Colonic mucosa (tissue), 4 donors: ENCODE data around the gene PDE4D. TPM values are rescaled to one million over a fixed set of nuclear protein-coding genes. Genes with fewer than 3 reads are reported as not detected.
"Not testable (repeated sequence)": the region's sequence is repeated elsewhere in the genome, so short reads cannot be mapped to it uniquely, and the experiment has no call there.

Experiments used
- DNase-seq: peaks from one replicate; pipeline ENCODE4 v3.0.0-alpha.2; 2020
- H3K27ac ChIP-seq: fragments of 200-600 bp; one replicate; pipeline ENCODE4 v1.8.0; 2021
- H3K27me3 ChIP-seq: fragments of 200-600 bp; one replicate; pipeline ENCODE4 v1.8.0; 2021
- H3K36me3 ChIP-seq: fragments of 200-600 bp; one replicate; pipeline ENCODE4 v1.8.0; 2021
- H3K4me1 ChIP-seq: fragments of 200-600 bp; one replicate; pipeline ENCODE4 v1.8.0; 2021; ENCODE audit warnings: mild to moderate bottlenecking
- H3K4me3 ChIP-seq: fragments of 200-600 bp; one replicate; pipeline ENCODE4 v1.8.0; 2021
- H3K9ac ChIP-seq, 2 donors: one replicate each; pipeline ENCODE4 v1.7.0; 2013; ENCODE audit warnings: control low read depth in 2 of 2, low read depth in 2 of 2, low read length in 2 of 2
- H3K9me3 ChIP-seq: fragments of 200-600 bp; one replicate; pipeline ENCODE4 v1.8.0; 2021
- CTCF ChIP-seq: fragments of 200-600 bp; IDR thresholded peaks from one replicate; pipeline ENCODE4 v1.8.0; 2022; ENCODE audit warnings: antibody characterized with exemption, mild to moderate bottlenecking
- intact Hi-C: fragments of 100-400 bp; cut with DNase I; formaldehyde crosslinking; loops from one replicate; pipeline ENCODE4 v1.14.1; 2022
- total RNA-seq, 2 donors: library from RNA; stranded (reverse); fragmentation: NEBNext Ultra II Directional in 1 of 2; extraction: Animal tissue kit (Norgen Biotek cat#: 25700) in 1 of 2; gene quantifications; one replicate each; pipeline ENCODE4 v1.2.1, GENCODE V29; 2021
- donor health status: healthy.
- donor health status: DM: no; HTN: no; CAD: no.
- donor health status: DM: no; HTN: no; CAD: no.

PDE4D gene
- total RNA-seq, 2 donors from 2014 or later = 23.1 to 53.7 TPM

GRCh38 chr5:59579824-59580167, 313.7 kb downstream of the PDE4D start:
- H3K4me3 ChIP-seq = no peak overlapping the region
- no peak overlapping the region for H3K9ac ChIP-seq
- H3K9me3 ChIP-seq = no peaks in the 10 kb centered on the region
- DNase-seq = no peak
- H3K27me3 ChIP-seq = no peaks in the 10 kb centered on the region
- H3K4me1 ChIP-seq = no peaks in the 10 kb centered on the region
- no peaks in the 10 kb centered on the region for H3K36me3 ChIP-seq
- no peak for TF ChIP-seq CTCF
- intact Hi-C loops = loop anchor here (10.0 kb wide), 1 partner anchor 45 kb away; no protein-coding TSS in a partner anchor
- no peak overlapping the region for H3K27ac ChIP-seq

- intact Hi-C loops = no loop called here
- Histone ChIP-seq H3K36me3 (no peaks in the 10 kb centered on the region), H3K9ac (no peak overlapping the region), H3K4me3 (no peak overlapping the region), H3K27me3 (no peaks in the 10 kb centered on the region), H3K4me1 (no peaks in the 10 kb centered on the region), H3K27ac (no peak overlapping the region), H3K9me3 (no peaks in the 10 kb centered on the region)
- no peak for TF ChIP-seq CTCF
- DNase-seq = no peak
Observed at GRCh38 chr5:59579101-59579823, 314.3 kb downstream of the PDE4D start.

GRCh38 chr5:59577485-59577884, 316.0 kb downstream of the PDE4D start:
- H3K27ac ChIP-seq = no peak overlapping the region

GRCh38 chr5:59575648-59576445, 317.7 kb downstream of the PDE4D start:
- no peaks in the 10 kb centered on the region for H3K4me1 ChIP-seq
- H3K27me3 ChIP-seq = no peaks in the 10 kb centered on the region
- H3K36me3 ChIP-seq = no peaks in the 10 kb centered on the region
- no peak overlapping the region for H3K4me3 ChIP-seq
- no peak for TF ChIP-seq CTCF
- H3K9ac ChIP-seq = peak overlapping the region in 1 of 2 donors; percentile 12
- no peaks in the 10 kb centered on the region for H3K9me3 ChIP-seq
- no peak overlapping the region for H3K27ac ChIP-seq
- no peak for DNase-seq
- intact Hi-C loops = no loop called here

More at GRCh38 chr5:59577485-59577884, 316.0 kb downstream of the PDE4D start:
- no peaks in the 10 kb centered on the region for H3K36me3 ChIP-seq
- no peak overlapping the region for H3K4me3 ChIP-seq
- no peaks in the 10 kb centered on the region for H3K27me3 ChIP-seq
- no peak for TF ChIP-seq CTCF
- H3K9ac ChIP-seq = no peak overlapping the region
- no peak for DNase-seq
- H3K4me1 ChIP-seq = no peaks in the 10 kb centered on the region
- intact Hi-C loops = no loop called here
- H3K9me3 ChIP-seq = no peaks in the 10 kb centered on the region

- DNase-seq, H3K27ac ChIP-seq, H3K27me3 ChIP-seq, intact Hi-C loops, H3K9ac ChIP-seq, H3K9me3 ChIP-seq, H3K4me3 ChIP-seq, H3K36me3 ChIP-seq, H3K4me1 ChIP-seq: not testable (repeated sequence)
Observed at GRCh38 chr5:59573509-59573908, 320.0 kb downstream of the PDE4D start.

- H3K27me3 ChIP-seq = no peaks in the 10 kb centered on the region
- H3K27ac ChIP-seq = no peak overlapping the region
- DNase-seq = no peak
- no peak overlapping the region for H3K4me3 ChIP-seq
- H3K9me3 ChIP-seq = no peaks in the 10 kb centered on the region
- H3K36me3 ChIP-seq = no peaks in the 10 kb centered on the region
- no peaks in the 10 kb centered on the region for H3K4me1 ChIP-seq
- intact Hi-C loops = no loop called here
- no peak for TF ChIP-seq CTCF
- H3K9ac ChIP-seq = no peak overlapping the region
Observed at GRCh38 chr5:59571067-59571466, 322.5 kb downstream of the PDE4D start.
